Epidermal melanocyte (primary cell): ENCODE data around the gene LEMD1.

ENCODE experiments used
- DNase-seq: peaks from one replicate; pipeline ENCODE4 v3.0.0; 2011; ENCODE audit warnings: low spot score; ENCODE audit not compliant: insufficient read length

The LEMD1 gene

DNA sequence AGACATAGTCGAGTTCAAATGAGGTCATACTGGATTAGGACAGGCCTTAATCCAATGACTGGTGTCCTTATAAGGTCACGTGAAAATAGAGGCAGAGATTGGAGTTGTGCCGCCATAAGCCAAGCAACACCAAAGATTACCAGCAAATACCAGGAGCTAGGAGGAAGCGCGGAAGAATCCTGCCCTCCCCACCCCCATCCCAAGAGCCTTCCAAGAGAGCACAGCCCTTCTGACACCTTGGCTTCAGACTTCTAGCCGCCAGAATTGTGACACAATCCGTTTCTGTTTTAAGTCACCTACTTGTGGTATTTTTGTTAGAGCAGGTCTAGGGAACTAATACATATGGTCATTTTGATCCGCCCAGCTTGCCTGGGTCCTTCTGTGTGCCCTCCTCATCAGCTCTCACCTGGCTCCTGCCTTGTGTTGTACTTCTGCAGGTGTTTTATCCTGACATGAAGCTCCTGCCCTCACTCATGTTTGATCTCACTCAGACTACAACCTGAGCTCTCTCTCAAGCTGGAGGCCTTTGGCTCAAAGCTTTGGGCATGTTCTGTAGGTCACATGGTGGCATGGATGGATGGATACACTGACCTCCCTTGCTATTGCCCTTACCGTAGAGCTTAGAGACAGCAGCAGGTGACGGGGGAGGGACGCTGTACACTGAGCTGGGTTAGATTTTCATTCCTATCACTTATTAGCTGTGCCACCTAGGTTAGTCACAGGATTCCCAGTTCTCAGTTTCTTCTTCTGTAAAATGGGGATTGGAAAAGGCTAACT is 89.7 kb downstream of the LEMD1 start:
- no peak for DNase-seq
